RPMI7951 (cell line): ENCODE data around the gene KDM4C. TPM values are rescaled to one million over a fixed set of nuclear protein-coding genes. Genes with fewer than 3 reads are reported as not detected.
A peak's percentile ranks its signal among the peaks of the same experiment; 100 is the strongest.

Experiments used
- DNase-seq: peaks from one replicate; pipeline ENCODE4 v3.0.0-alpha.2; 2012; ENCODE audit warnings: low read depth
- total RNA-seq: library from RNA; depleted of rRNA; stranded (reverse); fragments of >200 nt; shearing (Covaris generic); gene quantifications from 2 replicates; pipeline ENCODE4 v1.2.3, GENCODE V29; 2014; rRNA removed

Gene KDM4C
- total RNA-seq, 1 experiment from 2014 or later = 11.1 TPM

GRCh38 chr9:7210854-7211637 is 453.3 kb downstream of the KDM4C start:
- no peak for DNase-seq

GRCh38 chr9:7211657-7212056 is 453.9 kb downstream of the KDM4C start:
- no peak for DNase-seq

GRCh38 chr9:7212101-7212500 is 454.3 kb downstream of the KDM4C start:
- peak; percentile 31 for DNase-seq

GRCh38 chr9:7216004-7216841 is 458.4 kb downstream of the KDM4C start:
- peak; percentile 51 for DNase-seq

- DNase-seq = no peak
These were observed 466.2 kb downstream of the KDM4C start for GRCh38 chr9:7223981-7224380.

Other genes with a start within 250 kb of the KDM4C start
- gene GLDC, start 112.2 kb upstream of the KDM4C start, total RNA-seq = 2.0 and 2.4 TPM in 2 replicates